ENCODE measurements around the gene CSAG3.
"Not testable (repeated sequence)": the region's sequence is repeated elsewhere in the genome, so short reads cannot be mapped to it uniquely, and the experiment has no call there.

Gene CSAG3

DNA sequence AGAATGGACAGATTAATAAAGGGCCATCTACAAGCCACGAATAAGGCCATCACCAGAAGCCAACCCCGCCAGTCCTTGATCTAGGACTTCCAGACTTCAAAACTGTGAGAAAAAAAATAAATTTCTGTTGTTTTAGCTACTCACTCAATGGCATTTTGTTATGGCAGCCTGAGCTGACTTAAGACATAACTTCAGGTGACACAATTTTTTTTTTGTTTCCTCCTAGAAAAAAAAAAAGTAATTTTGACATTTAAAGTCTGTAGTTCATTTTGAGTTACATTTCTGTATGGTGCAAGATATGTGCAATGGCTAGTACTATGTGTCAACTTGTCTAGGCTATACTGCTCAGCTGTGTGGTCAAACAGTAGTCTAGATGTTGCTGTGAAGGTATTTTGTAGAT, at the start of gene CSAG3:
Gene CSAG3 (plus strand): TSS at position 301 of the 400 bp plus-strand sequence.
- not testable (repeated sequence) for DNase-seq

DNA sequence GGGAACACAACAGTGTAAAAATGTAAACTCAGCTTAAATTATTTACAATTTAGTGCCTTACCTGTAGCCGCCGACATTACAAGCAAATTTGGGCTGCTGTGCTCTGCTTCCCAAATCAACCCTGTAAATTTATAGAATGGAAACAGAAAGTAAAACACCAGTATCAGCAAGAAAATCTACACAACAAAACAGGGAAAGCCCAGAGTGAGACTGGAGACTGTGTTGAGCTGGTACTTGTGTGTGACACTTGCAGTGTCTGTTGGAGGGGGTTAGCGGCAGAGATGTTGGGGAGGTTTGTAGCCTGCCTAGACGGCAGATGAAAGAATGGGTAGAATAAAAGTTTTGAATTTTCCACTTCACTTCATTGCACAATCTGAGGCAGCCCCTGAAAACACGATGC, 45.8 kb upstream of the CSAG3 start:
- not testable (repeated sequence) for DNase-seq

DNA sequence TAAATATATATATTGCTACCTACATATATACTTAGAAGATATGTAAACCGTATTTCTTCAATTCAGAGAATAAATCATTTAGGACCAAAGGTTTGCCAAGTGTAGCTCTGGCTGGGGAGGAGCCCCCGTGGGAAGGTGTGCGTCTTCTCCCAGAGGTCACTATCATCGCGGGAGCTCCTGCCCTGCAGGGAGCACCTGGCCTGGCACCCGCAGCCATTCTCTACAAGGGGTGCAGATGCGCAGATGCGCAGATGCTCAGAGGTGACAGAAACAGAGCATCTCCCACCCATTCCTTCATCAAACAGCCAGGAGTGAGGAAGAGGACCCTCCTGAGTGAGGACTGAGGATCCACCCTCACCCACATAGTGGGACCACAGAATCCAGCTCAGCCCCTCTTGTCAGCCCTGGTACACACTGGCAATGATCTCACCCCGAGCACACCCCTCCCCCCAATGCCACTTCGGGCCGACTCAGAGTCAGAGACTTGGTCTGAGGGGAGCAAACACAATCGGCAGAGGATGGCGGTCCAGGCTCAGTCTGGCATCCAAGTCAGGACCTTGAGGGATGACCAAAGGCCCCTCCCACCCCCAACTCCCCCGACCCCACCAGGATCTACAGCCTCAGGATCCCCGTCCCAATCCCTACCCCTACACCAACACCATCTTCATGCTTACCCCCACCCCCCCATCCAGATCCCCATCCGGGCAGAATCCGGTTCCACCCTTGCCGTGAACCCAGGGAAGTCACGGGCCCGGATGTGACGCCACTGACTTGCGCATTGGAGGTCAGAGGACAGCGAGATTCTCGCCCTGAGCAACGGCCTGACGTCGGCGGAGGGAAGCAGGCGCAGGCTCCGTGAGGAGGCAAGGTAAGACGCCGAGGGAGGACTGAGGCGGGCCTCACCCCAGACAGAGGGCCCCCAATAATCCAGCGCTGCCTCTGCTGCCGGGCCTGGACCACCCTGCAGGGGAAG, 44.9 kb upstream of the CSAG3 start, which contains the start of gene MAGEA2B:
Gene MAGEA2B (plus strand): TSS at position 814 of the 973 bp plus-strand sequence. CDS start 2,479 bp downstream, outside the sequence.
- not testable (repeated sequence) for DNase-seq

DNA sequence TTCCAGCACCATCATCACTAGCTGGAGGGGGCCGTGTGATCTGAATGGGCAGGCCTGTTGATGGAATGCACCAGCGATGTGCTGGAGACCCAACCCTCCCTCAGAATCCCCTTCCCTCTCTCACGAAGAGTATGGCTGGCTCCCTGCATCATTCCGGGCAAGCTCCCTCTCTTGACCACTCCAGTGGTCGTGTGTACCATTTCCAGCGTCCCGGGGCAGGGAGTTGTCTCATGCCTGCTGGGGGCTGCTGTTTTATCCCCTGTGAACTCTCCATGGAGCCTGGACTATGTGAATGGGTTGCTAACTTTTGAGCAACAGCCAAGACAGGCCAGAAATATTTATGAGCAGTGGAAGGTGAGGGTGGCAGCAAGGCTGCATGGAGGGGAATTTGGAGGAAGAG, 33.6 kb upstream of the CSAG3 start:
- DNase-seq, result no peak

DNA sequence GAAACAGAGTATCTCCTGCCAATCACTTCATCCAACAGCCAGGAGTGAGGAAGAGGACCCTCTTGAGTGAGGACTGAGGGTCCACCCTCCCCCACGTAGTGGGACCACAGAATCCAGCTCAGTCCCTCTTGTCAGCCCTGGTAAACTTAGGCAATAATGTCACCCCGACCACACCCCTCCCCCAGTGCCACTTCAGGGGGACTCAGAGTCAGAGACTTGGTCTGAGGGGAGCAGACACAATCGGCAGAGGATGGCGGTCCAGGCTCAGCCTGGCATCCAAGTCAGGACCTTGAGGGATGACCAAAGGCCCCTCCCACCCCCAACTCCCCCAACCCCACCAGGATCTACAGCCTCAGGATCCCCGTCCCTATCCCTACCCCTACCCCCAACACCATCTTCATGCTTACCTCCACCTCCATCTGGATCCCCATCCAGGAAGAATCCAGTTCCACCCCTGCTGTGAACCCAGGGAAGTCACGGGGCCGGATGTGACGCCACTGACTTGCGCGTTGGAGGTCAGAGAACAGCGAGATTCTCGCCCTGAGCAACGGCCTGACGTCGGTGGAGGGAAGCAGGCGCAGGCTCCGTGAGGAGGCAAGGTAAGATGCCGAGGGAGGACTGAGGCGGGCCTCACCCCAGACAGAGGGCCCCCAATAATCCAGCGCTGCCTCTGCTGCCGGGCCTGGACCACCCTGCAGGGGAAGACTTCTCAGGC, 25.6 kb upstream of the CSAG3 start, which contains the start of the genes CSAG1 and MAGEA12:
Gene CSAG1 (minus strand): TSS at position 461 of the 715 bp plus-strand sequence. CDS start 1,261 bp downstream, outside the sequence.
Gene MAGEA12 (plus strand): TSS at position 497 of the 715 bp plus-strand sequence. CDS start 2,405 bp downstream, outside the sequence.
- DNase-seq, result peak; percentile 55

DNA sequence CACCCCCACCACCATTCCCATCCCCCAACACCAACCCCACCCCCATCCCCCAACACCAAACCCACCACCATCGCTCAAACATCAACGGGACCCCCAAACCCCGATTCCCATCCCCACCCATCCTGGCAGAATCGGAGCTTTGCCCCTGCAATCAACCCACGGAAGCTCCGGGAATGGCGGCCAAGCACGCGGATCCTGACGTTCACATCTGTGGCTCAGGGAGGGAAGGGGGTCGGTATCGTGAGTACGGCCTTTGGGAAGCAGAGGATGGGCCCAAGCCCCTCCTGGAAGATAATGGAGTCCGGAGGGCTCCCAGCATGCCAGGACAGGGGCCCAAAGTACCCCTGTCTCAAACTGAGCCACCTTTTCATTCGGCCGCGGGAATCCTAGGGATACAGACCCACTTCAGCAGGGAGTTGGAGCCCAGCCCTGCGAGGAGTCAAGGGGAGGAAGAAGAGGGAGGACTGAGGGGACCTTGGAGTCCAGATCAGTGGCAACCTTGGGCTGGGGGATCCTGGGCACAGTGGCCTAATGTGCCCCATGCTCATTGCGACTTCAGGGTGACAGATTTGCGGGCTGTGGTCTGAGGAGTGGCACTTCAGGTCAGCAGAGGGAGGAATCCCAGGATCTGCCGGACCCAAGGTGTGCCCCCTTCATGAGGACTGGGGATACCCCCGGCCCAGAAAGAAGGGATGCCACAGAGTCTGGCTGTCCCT, 24.7 kb upstream of the CSAG3 start:
- not testable (repeated sequence) for DNase-seq

DNA sequence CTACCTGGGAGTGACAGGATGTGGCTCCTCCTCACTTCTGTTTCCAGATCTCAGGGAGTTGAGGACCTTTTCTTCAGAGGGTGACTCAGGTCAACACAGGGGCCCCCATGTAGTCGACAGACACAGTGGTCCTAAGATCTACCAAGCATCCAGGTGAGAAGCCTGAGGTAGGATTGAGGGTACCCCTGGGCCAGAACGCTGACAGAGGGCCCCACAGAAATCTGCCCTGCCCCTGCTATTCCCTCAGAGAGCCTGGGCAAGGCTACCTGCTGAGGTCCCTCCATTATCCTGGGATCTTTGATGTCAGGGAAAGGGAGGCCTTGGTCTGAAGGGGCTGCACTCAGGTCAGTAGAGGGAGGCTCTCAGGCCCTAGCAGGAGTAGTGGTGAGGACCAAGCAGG, 23.9 kb upstream of the CSAG3 start:
- DNase-seq, result no peak

DNA sequence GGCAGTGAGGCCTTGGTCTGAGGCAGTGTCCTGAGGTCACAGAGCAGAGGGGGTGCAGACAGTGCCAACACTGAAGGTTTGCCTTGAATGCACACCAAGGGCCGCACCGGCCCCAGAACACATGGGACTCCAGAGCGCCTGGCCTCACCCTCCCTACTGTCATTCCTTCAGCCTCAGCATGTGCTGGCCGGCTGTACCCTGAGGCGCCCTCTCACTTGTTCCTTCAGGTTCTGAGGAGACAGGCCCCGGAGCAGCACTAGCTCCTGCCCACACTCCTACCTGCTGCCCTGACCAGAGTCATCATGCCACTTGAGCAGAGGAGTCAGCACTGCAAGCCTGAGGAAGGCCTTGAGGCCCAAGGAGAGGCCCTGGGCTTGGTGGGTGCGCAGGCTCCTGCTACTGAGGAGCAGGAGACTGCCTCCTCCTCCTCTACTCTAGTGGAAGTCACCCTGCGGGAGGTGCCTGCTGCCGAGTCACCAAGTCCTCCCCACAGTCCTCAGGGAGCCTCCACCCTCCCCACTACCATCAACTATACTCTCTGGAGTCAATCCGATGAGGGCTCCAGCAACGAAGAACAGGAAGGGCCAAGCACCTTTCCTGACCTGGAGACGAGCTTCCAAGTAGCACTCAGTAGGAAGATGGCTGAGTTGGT, 23.0 kb upstream of the CSAG3 start:
- no peak for DNase-seq

DNA sequence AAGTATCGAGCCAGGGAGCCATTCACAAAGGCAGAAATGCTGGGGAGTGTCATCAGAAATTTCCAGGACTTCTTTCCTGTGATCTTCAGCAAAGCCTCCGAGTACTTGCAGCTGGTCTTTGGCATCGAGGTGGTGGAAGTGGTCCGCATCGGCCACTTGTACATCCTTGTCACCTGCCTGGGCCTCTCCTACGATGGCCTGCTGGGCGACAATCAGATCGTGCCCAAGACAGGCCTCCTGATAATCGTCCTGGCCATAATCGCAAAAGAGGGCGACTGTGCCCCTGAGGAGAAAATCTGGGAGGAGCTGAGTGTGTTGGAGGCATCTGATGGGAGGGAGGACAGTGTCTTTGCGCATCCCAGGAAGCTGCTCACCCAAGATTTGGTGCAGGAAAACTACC, 22.5 kb upstream of the CSAG3 start:
- not testable (repeated sequence) for DNase-seq

DNA sequence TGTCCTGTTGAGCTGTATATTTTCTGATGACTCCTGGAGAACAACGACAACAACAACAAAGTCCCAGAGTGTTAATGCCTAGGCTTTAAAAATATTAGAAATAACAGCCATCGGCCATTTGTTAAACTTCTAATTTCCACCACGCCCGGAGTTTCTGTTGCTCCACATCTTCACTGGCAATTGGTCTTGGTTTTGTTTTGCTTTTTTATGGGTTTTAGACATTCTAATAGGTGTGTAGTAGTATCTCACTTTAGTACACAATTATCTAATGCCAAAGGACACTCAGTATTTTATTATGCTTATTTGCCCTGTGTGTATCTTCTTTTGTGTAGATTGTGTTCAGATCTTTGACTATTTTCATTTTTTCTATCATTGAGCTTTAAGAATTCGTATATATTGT, 20.5 kb upstream of the CSAG3 start:
- DNase-seq, result no peak

DNA sequence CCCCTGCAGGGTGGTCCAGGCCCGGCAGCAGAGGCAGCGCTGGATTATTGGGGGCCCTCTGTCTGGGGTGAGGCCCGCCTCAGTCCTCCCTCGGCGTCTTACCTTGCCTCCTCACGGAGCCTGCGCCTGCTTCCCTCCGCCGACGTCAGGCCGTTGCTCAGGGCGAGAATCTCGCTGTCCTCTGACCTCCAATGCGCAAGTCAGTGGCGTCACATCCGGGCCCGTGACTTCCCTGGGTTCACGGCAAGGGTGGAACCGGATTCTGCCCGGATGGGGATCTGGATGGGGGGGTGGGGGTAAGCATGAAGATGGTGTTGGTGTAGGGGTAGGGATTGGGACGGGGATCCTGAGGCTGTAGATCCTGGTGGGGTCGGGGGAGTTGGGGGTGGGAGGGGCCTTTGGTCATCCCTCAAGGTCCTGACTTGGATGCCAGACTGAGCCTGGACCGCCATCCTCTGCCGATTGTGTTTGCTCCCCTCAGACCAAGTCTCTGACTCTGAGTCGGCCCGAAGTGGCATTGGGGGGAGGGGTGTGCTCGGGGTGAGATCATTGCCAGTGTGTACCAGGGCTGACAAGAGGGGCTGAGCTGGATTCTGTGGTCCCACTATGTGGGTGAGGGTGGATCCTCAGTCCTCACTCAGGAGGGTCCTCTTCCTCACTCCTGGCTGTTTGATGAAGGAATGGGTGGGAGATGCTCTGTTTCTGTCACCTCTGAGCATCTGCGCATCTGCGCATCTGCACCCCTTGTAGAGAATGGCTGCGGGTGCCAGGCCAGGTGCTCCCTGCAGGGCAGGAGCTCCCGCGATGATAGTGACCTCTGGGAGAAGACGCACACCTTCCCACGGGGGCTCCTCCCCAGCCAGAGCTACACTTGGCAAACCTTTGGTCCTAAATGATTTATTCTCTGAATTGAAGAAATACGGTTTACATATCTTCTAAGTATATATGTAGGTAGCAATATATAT, 5.0 kb upstream of the CSAG3 start, which contains the start of gene MAGEA2:
Gene MAGEA2 (minus strand): TSS at position 157 of the 965 bp plus-strand sequence. CDS start 2,479 bp downstream, outside the sequence.
- not testable (repeated sequence) for DNase-seq

DNA sequence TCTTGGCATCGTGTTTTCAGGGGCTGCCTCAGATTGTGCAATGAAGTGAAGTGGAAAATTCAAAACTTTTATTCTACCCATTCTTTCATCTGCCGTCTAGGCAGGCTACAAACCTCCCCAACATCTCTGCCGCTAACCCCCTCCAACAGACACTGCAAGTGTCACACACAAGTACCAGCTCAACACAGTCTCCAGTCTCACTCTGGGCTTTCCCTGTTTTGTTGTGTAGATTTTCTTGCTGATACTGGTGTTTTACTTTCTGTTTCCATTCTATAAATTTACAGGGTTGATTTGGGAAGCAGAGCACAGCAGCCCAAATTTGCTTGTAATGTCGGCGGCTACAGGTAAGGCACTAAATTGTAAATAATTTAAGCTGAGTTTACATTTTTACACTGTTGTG, 4.1 kb upstream of the CSAG3 start:
- DNase-seq, result not testable (repeated sequence)

DNA sequence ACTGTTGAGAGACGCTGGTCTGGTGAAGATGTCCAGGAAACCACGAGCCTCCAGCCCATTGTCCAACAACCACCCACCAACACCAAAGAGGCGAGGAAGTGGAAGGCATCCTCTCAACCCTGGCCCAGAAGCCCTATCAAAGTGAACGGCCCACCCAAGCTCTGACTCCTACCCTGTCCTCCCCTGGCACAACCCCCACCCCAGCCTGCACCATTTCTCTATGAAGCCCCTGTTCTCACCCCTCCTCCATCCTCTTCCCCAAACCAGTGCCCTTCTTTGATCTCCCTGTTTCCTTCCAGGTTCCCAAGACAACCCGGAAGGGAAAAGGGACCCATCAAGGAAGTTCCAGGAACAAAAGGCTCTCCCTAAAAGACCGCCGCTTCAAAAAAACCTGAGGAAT, 526 bp downstream of the CSAG3 start:
- not testable (repeated sequence) for DNase-seq

DNA sequence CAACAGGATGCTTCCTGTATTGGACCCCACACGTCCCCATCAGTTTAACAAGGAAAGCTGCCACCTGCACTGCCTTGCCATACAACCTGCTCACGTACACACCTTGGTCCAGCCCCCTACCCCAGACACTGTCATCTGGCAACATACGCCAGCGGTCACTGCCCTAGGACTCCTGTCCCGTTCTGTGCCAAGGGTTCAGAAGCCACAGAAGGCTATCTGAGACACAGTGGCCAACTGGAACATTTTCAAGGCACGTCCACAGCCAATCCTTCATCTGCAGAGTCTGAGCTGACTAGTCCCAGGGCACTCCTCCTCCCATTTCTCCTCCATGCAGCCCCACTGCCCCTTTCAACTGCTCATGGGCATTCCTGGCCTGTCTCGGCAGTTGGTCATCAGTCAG, 2.6 kb downstream of the CSAG3 start:
- DNase-seq, result not testable (repeated sequence)

DNA sequence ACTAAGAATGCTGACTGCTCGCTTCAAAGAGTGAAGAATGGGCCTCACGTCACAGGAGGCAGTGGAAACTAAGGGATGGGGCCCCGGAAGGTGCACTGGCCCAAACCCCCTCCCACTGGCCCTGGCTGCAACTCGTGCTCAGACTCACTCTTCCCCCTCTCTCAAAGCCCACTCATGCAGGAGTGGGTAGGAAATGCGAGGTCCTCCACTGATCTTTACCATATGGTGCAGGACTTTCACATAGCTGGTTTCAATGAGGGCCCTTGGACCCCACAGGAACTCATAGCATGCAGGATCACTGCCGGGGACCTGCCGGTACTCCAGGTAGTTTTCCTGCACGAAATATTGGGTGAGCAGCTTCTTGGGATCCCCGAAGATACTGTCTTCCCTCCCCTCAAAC, 7.5 kb downstream of the CSAG3 start:
- not testable (repeated sequence) for DNase-seq

DNA sequence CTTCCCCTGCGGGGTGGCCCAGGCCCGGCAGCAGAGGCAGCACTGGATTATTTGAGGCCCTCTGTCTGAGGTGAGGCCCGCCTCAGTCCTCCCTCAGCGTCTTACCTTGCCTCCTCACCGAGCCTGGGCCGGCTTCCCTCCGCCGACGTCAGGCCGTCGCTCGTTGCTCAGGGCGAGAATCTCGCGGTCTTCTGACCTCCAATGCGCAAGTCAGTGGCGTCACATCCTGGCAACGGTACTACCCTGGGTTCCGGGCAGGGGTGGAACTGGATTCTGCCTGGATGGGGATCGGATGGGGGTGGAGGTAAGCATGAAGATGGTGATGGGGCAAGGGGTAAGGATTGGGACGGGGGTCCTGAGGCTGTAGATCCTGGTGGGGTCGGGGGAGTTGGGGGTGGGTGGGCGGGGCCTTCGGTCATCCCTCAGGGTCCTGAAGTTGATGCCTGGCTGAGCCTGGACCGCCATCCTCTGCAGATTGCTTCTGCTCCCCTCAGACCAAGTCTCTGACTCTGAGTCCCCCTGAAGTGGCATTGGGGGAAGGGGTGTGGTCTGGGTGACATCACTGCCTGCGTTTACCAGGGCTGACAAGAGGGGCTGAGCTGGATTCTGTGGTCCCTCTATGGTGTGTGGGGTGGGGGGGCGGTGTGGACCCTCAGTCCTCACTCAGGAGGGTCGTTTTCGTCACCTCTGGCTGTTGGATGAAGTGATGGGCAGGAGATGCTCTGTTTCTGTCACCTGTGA, 10.7 kb downstream of the CSAG3 start, which contains the start of gene MAGEA6:
Gene MAGEA6 (minus strand): TSS at position 141 of the 741 bp plus-strand sequence. CDS start 2,039 bp downstream, outside the sequence.
- DNase-seq, result not testable (repeated sequence)

DNA sequence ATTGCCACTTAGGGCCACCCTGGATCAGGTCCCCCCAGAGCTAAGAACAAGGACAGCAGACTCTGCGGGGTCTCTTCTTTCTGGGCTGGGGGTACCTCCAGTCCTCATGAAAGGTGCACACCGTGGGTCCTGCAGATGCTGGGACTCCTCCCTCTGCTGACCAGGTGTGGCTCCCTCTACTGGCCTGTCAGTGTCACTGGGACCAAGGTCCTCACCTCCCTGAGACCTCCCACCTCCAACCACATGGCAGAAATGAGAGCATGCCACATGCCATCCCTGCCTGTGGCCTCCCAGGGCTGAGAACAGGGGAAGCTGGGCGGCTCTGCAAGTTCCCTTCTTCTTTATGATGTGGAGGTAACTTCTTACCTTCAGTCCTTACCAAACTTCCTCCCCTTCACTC, 28.0 kb downstream of the CSAG3 start:
- DNase-seq, result not testable (repeated sequence)

DNA sequence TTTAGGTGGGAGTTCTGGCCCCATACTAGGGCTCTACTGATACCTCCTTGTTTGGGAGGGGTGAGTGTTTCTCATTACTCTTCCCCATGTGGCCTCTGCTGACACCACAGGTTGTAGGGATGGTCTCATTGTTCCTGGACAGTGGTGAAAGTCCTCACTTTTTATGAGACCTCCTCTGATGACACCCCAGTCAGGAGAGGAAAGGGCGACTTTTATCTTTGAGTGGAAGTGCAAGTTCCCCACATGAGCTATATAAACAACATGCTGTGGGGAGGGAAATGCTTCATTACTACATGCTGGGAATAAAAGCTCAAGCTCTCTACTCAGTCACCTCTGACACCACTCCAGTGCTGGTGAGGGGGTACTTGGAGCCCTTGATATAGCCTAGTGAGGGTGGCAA, 39.9 kb downstream of the CSAG3 start:
- no peak for DNase-seq

DNA sequence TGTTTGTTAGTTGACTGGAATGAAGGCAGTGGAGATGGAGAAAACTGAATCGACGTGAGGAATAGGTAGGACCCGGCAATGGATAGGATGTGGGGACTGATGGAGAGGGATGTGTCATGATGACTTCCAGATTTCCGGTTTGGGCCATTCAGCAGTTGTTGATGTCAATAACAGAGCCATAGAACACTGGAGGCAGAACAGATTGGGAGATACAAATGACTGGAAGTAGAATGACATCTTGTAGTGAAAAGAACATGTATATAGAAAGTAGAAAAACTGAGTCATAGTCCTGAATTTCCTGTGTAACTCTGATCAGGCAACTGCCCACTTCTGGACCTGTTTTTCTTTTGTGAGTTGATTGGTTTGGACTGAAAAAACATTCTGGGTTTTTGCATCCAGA, 47.0 kb downstream of the CSAG3 start:
- DNase-seq, result no peak
